HCT116 (cell line): ENCODE measurements around the gene RHBDD1. TPM values are rescaled to one million over a fixed set of nuclear protein-coding genes. Genes with fewer than 3 reads are reported as not detected.
A peak's percentile ranks its signal among the peaks of the same experiment; 100 is the strongest.

Experiments used
- ATAC-seq: fragments of 200-7000 bp; cut with Tn5 transposase; 2 replicates; pipeline ENCODE4 v1.9.1; 2020; ENCODE audit warnings: mild to moderate bottlenecking, moderate library complexity
- BruUV-seq: library from RNA; stranded (reverse); fragments of 400-500 nt; replicated peaks from 2 replicates; lab custom pipeline; 2021; lab: Mats Ljungman, UMichigan
- CTCF ChIA-PET: fragments of 300-600 bp; sonication (Branson Sonifier 250); formaldehyde crosslinking; loops from one replicate; lab custom pipeline; 2021; ENCODE audit warnings: antibody characterized with exemption; lab: Charles Lee
- POLR2A ChIA-PET: fragments of 300-600, 350-600 bp; sonication (Branson Sonifier 250); formaldehyde crosslinking; loops from one replicate; lab custom pipeline; 2021; ENCODE audit warnings: antibody characterized with exemption; lab: Charles Lee
- RAD21 ChIA-PET, 2 experiments: fragments of 300-600 bp; sonication (Branson Sonifier 250); formaldehyde crosslinking; loops; one replicate each; lab custom pipeline; 2023; ENCODE audit warnings: low total read pairs in 2 of 2; ENCODE audit not compliant: uncharacterized antibody in 2 of 2, unreplicated experiment in 2 of 2, low non-redundant PET in 1 of 2; lab: Charles Lee
- DNase-seq: peaks from one replicate; pipeline ENCODE4 v3.0.0-alpha.2; 2010; ENCODE audit warnings: low read depth, low spot score
- H2AFZ ChIP-seq: fragments of 200-600 bp; shearing (Covaris generic), sonication (generic); 2 replicates; pipeline ENCODE4 v1.6.1; 2017; ENCODE audit warnings: low read depth, mixed run types, mixed read lengths, antibody characterized with exemption, low read length; ENCODE audit not compliant: poor library complexity, severe bottlenecking
- H3K27ac ChIP-seq: 2 replicates; pipeline ENCODE4 v1.5.1; 2012; ENCODE audit warnings: low read depth, low read length
- H3K27me3 ChIP-seq: fragments of 200-600 bp; sonication (generic); 2 replicates; pipeline ENCODE4 v1.6.1; 2016; ENCODE audit warnings: mixed run types, low read length, mixed read lengths; ENCODE audit not compliant: insufficient read depth
- H3K36me3 ChIP-seq, 2 experiments: fragments of 200-500 bp in 1 of 2; fragments of 200-600 bp in 1 of 2; sonication (Bioruptor generic) in 1 of 2; sonication (generic) in 1 of 2; 2 replicates each; pipeline versions ENCODE4 v1.5.1 to v1.6.1; 2014 to 2016; ENCODE audit warnings: low read length in 2 of 2, inconsistent platforms in 1 of 2, mixed read lengths in 1 of 2, mixed run types in 1 of 2; ENCODE audit not compliant: insufficient read depth in 2 of 2, control insufficient read depth in 1 of 2
- H3K4me1 ChIP-seq, 2 experiments: fragments of 200-600 bp in 1 of 2; sonication (generic) in 1 of 2; 2 replicates each; pipeline versions ENCODE4 v1.5.1 to v1.6.1; 2012 to 2017; ENCODE audit warnings: low read length in 2 of 2, inconsistent platforms in 1 of 2, mild to moderate bottlenecking in 1 of 2, mixed read lengths in 1 of 2, mixed run types in 1 of 2, moderate library complexity in 1 of 2; ENCODE audit not compliant: insufficient read depth in 2 of 2, control insufficient read depth in 1 of 2
- H3K4me2 ChIP-seq: fragments of 200-600 bp; sonication (generic); 2 replicates; pipeline ENCODE4 v1.6.1; 2017; ENCODE audit warnings: mixed run types, low read length, mixed read lengths
- H3K4me3 ChIP-seq, 2 experiments: fragments of 200-600 bp in 1 of 2; sonication (generic) in 1 of 2; replicated peaks in 1 of 2; 2 replicates each; pipeline ENCODE4 v1.5.1; 2011 to 2016; ENCODE audit warnings: low read length in 2 of 2, control low read depth in 1 of 2, low read depth in 1 of 2, mild to moderate bottlenecking in 1 of 2, mixed read lengths in 1 of 2, mixed run types in 1 of 2
- H3K79me2 ChIP-seq: fragments of 200-600 bp; sonication (generic); 2 replicates; pipeline ENCODE4 v1.6.1; 2017; ENCODE audit warnings: mild to moderate bottlenecking, mixed run types, low read length, moderate library complexity, mixed read lengths; ENCODE audit not compliant: insufficient read depth
- H3K9ac ChIP-seq: fragments of 200-600 bp; sonication (generic); 2 replicates; pipeline ENCODE4 v1.6.1; 2016; ENCODE audit warnings: low read length, mixed read lengths
- H3K9me2 ChIP-seq: fragments of 200-600 bp; sonication (generic), shearing (Covaris generic); 2 replicates; pipeline ENCODE4 v1.6.1; 2017; ENCODE audit warnings: mixed run types, mild to moderate bottlenecking, moderate library complexity; ENCODE audit not compliant: insufficient read depth
- H3K9me3 ChIP-seq, 2 experiments: fragments of 200-500 bp in 1 of 2; fragments of 200-600 bp in 1 of 2; sonication (Bioruptor generic) in 1 of 2; sonication (generic) in 1 of 2; 2 replicates each; pipeline ENCODE4 v1.6.1; 2014 to 2017; ENCODE audit warnings: low read length in 2 of 2, mixed read lengths in 2 of 2, inconsistent platforms in 1 of 2, low read depth in 1 of 2, mild to moderate bottlenecking in 1 of 2, mixed run types in 1 of 2, moderate library complexity in 1 of 2; ENCODE audit not compliant: control insufficient read depth in 1 of 2, insufficient read depth in 1 of 2
- H4K20me1 ChIP-seq: fragments of 200-600 bp; sonication (generic), shearing (Covaris generic); 2 replicates; pipeline ENCODE4 v1.6.1; 2017; ENCODE audit warnings: mixed run types, mild to moderate bottlenecking, moderate library complexity; ENCODE audit not compliant: insufficient read depth
- CBX3 ChIP-seq: IDR thresholded peaks from 2 replicates; pipeline ENCODE4 v1.6.1; 2012; ENCODE audit warnings: low read depth
- CEBPB ChIP-seq: IDR thresholded peaks from 2 replicates; pipeline ENCODE4 v1.6.1; 2012; ENCODE audit warnings: low read depth
- ELF1 ChIP-seq: IDR thresholded peaks from 2 replicates; pipeline ENCODE4 v1.6.1; 2012; ENCODE audit warnings: low read depth, borderline replicate concordance
- EZH2 ChIP-seq: fragments of 200-600 bp; sonication (generic); IDR thresholded peaks from 2 replicates; pipeline ENCODE4 v1.6.1; 2017; ENCODE audit warnings: antibody characterized with exemption, mixed run types
- POLR2A ChIP-seq: IDR thresholded peaks from 2 replicates; pipeline ENCODE4 v1.7.0; 2011; ENCODE audit warnings: borderline replicate concordance; ENCODE audit not compliant: insufficient read depth, insufficient read length; ENCODE audit errors: extremely low read depth
- POLR2AphosphoS5 ChIP-seq: IDR thresholded peaks from 2 replicates; pipeline ENCODE4 v1.6.1; 2011; ENCODE audit warnings: mild to moderate bottlenecking, low read depth, low read length, moderate library complexity
- RAD21 ChIP-seq: IDR thresholded peaks from 2 replicates; pipeline ENCODE4 v1.6.1; 2012; ENCODE audit warnings: low read depth, mild to moderate bottlenecking
- SP1 ChIP-seq: IDR thresholded peaks from 2 replicates; pipeline ENCODE4 v1.6.1; 2012; ENCODE audit warnings: low read depth
- SRF ChIP-seq: IDR thresholded peaks from 2 replicates; pipeline ENCODE4 v1.6.1; 2012; ENCODE audit warnings: low read depth
- YY1 ChIP-seq: IDR thresholded peaks from 2 replicates; pipeline ENCODE4 v1.6.1; 2011; ENCODE audit warnings: low read length, low read depth, moderate library complexity, mild to moderate bottlenecking; ENCODE audit not compliant: insufficient replicate concordance; ENCODE audit errors: extremely low read depth
- intact Hi-C: fragments of 100-400 bp; cut with micrococcal nuclease; formaldehyde crosslinking; loops from 2 replicates; pipeline ENCODE4 v1.10.0; 2022
- total RNA-seq: library from RNA; stranded (reverse); gene quantifications from one replicate; pipeline ENCODE4 v1.2.1, GENCODE V29; 2021; ENCODE audit not compliant: unreplicated experiment
- TF ChIP-seq, protein P1 (sequence below), 3 experiments: fragments of 200-600 bp in 1 of 3; sonication (generic) in 1 of 3; IDR thresholded peaks in 2 of 3; conservative IDR thresholded peaks in 1 of 3; 2 replicates each; pipeline ENCODE4 v1.5.1; 2012 to 2017; ENCODE audit warnings: low read depth in 2 of 3, low read length in 2 of 3, antibody characterized with exemption in 1 of 3, borderline replicate concordance in 1 of 3, control low read depth in 1 of 3, mild to moderate bottlenecking in 1 of 3, mixed read lengths in 1 of 3, mixed run types in 1 of 3, moderate library complexity in 1 of 3; ENCODE audit not compliant: insufficient read depth in 1 of 3
- TF ChIP-seq, protein P2 (sequence below): IDR thresholded peaks from 2 replicates; pipeline ENCODE4 v1.6.1; 2011; ENCODE audit warnings: mild to moderate bottlenecking, low read length, moderate library complexity; ENCODE audit not compliant: insufficient replicate concordance; ENCODE audit errors: extremely low read depth
- TF ChIP-seq, protein P3 (sequence below): IDR thresholded peaks from 2 replicates; pipeline ENCODE4 v1.6.1; 2012

RHBDD1 gene
- total RNA-seq, 1 experiment from 2014 or later: 73.8 TPM

DNA sequence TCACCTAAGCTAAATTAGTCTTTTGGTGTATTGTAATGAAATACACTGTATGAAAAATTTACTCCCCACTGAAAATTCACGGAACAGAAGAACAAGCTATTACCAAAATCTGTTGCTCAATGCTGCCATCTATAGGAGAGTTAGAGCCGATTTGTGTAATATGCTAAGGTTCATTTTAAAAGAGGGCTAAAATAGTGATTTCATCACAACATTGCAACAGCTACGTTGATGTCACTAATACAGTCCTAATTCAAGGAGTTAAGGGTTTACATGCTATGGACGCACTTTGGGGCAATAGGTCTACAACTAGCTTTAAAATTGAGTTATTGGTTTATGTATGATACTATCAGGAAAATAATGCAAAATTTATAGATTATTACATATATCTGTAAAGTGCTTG is 33.3 kb upstream of the RHBDD1 start:
- intact Hi-C loops: loop anchor here (1.0 to 10.0 kb wide), 6 partner anchors 192 to 1132 kb away; no protein-coding TSS in a partner anchor
- POLR2A ChIA-PET: interaction anchor here (0.8 to 1.8 kb wide), 5 partner anchors 142 to 182 kb away, joined by 3 to 11 read pairs (median 5); no protein-coding TSS in a partner anchor
- BruUV-seq: no TSS peak
- peak overlapping the region; percentile 88; the same call in 1 of the 2 replicates for H3K27ac ChIP-seq
- no peaks in the 10 kb centered on the region for H3K9me2 ChIP-seq
- peaks cover 0 to 13% of the 10 kb centered on the region in 2 experiments; a peak in 1 of 4 replicates for H3K36me3 ChIP-seq
- DNase-seq (peak; percentile 81), ATAC-seq (0 out of 2 replicates have a peak, but pooled peaks have one; percentile 20)
- CTCF ChIA-PET: interaction anchor here (0.6 to 3.5 kb wide), 18 partner anchors 15 to 1137 kb away, joined by 3 to 12 read pairs (median 4); no protein-coding TSS in a partner anchor
- H3K4me1 ChIP-seq: peaks cover 31 to 60% of the 10 kb centered on the region in 2 experiments; a peak in 3 of 4 replicates
- RAD21 ChIA-PET: interaction anchor here (0.6 to 1.1 kb wide), 7 partner anchors 139 to 1137 kb away, joined by 3 to 4 read pairs (median 3); no protein-coding TSS in a partner anchor
- H3K4me3 ChIP-seq: no peak overlapping the region
- no peaks in the 10 kb centered on the region for H4K20me1 ChIP-seq
- no peak overlapping the region for H2AFZ ChIP-seq
- no peaks in the 10 kb centered on the region for H3K27me3 ChIP-seq
- no peak for TF ChIP-seq RAD21
- TF ChIP-seq, protein P1, sequence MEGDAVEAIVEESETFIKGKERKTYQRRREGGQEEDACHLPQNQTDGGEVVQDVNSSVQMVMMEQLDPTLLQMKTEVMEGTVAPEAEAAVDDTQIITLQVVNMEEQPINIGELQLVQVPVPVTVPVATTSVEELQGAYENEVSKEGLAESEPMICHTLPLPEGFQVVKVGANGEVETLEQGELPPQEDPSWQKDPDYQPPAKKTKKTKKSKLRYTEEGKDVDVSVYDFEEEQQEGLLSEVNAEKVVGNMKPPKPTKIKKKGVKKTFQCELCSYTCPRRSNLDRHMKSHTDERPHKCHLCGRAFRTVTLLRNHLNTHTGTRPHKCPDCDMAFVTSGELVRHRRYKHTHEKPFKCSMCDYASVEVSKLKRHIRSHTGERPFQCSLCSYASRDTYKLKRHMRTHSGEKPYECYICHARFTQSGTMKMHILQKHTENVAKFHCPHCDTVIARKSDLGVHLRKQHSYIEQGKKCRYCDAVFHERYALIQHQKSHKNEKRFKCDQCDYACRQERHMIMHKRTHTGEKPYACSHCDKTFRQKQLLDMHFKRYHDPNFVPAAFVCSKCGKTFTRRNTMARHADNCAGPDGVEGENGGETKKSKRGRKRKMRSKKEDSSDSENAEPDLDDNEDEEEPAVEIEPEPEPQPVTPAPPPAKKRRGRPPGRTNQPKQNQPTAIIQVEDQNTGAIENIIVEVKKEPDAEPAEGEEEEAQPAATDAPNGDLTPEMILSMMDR (IDR thresholded peaks at IDR 0.05 in 2 of 3, conservative IDR thresholded peaks at IDR 0.05 in 1 of 3; ENCODE audit: borderline replicate concordance in 1 of 3, insufficient read depth in 1 of 3, low read depth in 2 of 3, low read length in 2 of 3): peak in 2 of 3 experiments; percentile 55 to 74; a peak in 3 of 6 replicates
- peaks cover 0 to 10% of the 10 kb centered on the region in 2 experiments; a peak in 1 of 4 replicates for H3K9me3 ChIP-seq
- H3K9ac ChIP-seq: peak overlapping the region; percentile 19; the same call in 1 of the 2 replicates
- H3K4me2 ChIP-seq: no peak overlapping the region; the same call in 1 of the 2 replicates
- H3K79me2 ChIP-seq: peaks cover 28% of the 10 kb centered on the region

- H3K36me3 ChIP-seq: peaks cover 0 to 5% of the 10 kb centered on the region in 2 experiments; a peak in 1 of 4 replicates
- peaks cover 0 to 1% of the 10 kb centered on the region in 2 experiments; a peak in 1 of 4 replicates for H3K9me3 ChIP-seq
- peaks cover 31 to 57% of the 10 kb centered on the region in 2 experiments; a peak in 3 of 4 replicates for H3K4me1 ChIP-seq
- TF ChIP-seq POLR2AphosphoS5 (no peak), SRF (no peak), CBX3 (no peak), ELF1 (no peak), POLR2A (no peak), EZH2 (no peak), YY1 (no peak), CEBPB (no peak), RAD21 (no peak), SP1 (no peak)
- TF ChIP-seq, protein P2, sequence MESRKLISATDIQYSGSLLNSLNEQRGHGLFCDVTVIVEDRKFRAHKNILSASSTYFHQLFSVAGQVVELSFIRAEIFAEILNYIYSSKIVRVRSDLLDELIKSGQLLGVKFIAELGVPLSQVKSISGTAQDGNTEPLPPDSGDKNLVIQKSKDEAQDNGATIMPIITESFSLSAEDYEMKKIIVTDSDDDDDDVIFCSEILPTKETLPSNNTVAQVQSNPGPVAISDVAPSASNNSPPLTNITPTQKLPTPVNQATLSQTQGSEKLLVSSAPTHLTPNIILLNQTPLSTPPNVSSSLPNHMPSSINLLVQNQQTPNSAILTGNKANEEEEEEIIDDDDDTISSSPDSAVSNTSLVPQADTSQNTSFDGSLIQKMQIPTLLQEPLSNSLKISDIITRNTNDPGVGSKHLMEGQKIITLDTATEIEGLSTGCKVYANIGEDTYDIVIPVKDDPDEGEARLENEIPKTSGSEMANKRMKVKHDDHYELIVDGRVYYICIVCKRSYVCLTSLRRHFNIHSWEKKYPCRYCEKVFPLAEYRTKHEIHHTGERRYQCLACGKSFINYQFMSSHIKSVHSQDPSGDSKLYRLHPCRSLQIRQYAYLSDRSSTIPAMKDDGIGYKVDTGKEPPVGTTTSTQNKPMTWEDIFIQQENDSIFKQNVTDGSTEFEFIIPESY: no peak
- TF ChIP-seq, protein P3, sequence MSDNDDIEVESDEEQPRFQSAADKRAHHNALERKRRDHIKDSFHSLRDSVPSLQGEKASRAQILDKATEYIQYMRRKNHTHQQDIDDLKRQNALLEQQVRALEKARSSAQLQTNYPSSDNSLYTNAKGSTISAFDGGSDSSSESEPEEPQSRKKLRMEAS: no peak
- TF ChIP-seq, all 23 proteins: peak for 0
- ChIA-PET POLR2A (interaction anchor here (1.8 kb wide), 1 partner anchor 181 kb away, joined by 6 read pairs; no protein-coding TSS in a partner anchor), CTCF (interaction anchor here (1.1 to 2.4 kb wide), 6 partner anchors 131 to 1138 kb away, joined by 3 to 8 read pairs (median 6); no protein-coding TSS in a partner anchor), RAD21 (interaction anchor here (0.9 to 1.0 kb wide), 3 partner anchors 151 to 688 kb away, joined by 3 to 4 read pairs (median 3); no protein-coding TSS in a partner anchor)
- H3K9me2 ChIP-seq: no peaks in the 10 kb centered on the region
- no peaks in the 10 kb centered on the region for H3K27me3 ChIP-seq
- no peak overlapping the region for H3K4me3 ChIP-seq
- H3K4me2 ChIP-seq: no peak overlapping the region
- intact Hi-C loops: loop anchor here (2.0 to 10.0 kb wide), 5 partner anchors 193 to 916 kb away; no protein-coding TSS in a partner anchor
- H3K9ac ChIP-seq: no peak overlapping the region
- DNase-seq: no peak
- no peak for ATAC-seq
- BruUV-seq: no TSS peak
- H4K20me1 ChIP-seq: no peaks in the 10 kb centered on the region
- no peak overlapping the region for H2AFZ ChIP-seq
- H3K27ac ChIP-seq: peak overlapping the region; percentile 88; the same call in 1 of the 2 replicates
- peaks cover 19% of the 10 kb centered on the region for H3K79me2 ChIP-seq
Measured at GRCh38 chr2:226803410-226803809, 32.4 kb upstream of the RHBDD1 start.
